DOHH2 (cell line): ENCODE results near the gene RNF224.

Experiments used
- CTCF ChIP-seq: fragments of 200-600 bp; sonication (generic); IDR thresholded peaks from one replicate; pipeline ENCODE4 v1.5.1; 2014; ENCODE audit warnings: antibody characterized with exemption, mild to moderate bottlenecking, low read depth, low read length; ENCODE audit not compliant: poor library complexity, severe bottlenecking
- EZH2phosphoT487 ChIP-seq: fragments of 200-600 bp; sonication (generic); IDR thresholded peaks from 2 replicates; pipeline ENCODE4 v1.6.1; 2017; ENCODE audit warnings: borderline replicate concordance, mild to moderate bottlenecking, antibody characterized with exemption, low read length, moderate library complexity, mixed read lengths

DNA sequence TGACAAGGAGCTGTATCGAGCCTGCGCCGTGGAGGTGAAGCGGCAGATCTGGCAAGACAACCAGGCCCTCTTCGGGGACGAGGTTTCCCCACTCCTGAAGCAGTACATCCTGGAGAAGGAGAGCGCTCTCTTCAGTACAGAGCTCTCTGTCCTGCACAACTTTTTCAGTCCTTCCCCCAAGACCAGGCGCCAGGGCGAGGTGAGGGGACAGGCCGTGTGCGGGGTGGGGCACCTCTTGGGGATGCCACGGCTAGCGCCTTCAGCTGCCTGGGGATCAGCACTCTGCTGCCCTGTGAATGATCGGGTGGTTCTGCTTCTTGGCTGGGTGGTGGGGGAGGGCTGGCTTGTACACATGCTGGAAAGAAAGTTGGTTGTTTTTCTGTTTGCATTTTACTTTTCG is 29.6 kb downstream of the RNF224 start:
- TF ChIP-seq CTCF (no peak), EZH2phosphoT487 (no peak)
